Activated naive CD4-positive, alpha-beta T cell treated with anti-CD3 and anti-CD28 coated beads, Interleukin-2, amount 50 U/mL, for 24 hours (primary cell): ENCODE results near the gene PCED1B.

Experiments
- H3K27ac Mint-ChIP-seq: one replicate; pipeline ENCODE4 v1.8.0; 2021; ENCODE audit warnings: mild to moderate bottlenecking, mixed read lengths
- H3K27me3 Mint-ChIP-seq: one replicate; pipeline ENCODE4 v1.8.0; 2021; ENCODE audit warnings: mixed read lengths
- H3K36me3 Mint-ChIP-seq: one replicate; pipeline ENCODE4 v1.8.0; 2021; ENCODE audit warnings: mixed read lengths
- H3K4me1 Mint-ChIP-seq: one replicate; pipeline ENCODE4 v1.8.0; 2021; ENCODE audit warnings: mixed read lengths
- H3K4me3 Mint-ChIP-seq: one replicate; pipeline ENCODE4 v1.8.0; 2021; ENCODE audit warnings: mild to moderate bottlenecking, mixed read lengths
- H3K9me3 Mint-ChIP-seq: one replicate; pipeline ENCODE4 v1.8.0; 2021; ENCODE audit warnings: mixed read lengths

PCED1B gene

DNA sequence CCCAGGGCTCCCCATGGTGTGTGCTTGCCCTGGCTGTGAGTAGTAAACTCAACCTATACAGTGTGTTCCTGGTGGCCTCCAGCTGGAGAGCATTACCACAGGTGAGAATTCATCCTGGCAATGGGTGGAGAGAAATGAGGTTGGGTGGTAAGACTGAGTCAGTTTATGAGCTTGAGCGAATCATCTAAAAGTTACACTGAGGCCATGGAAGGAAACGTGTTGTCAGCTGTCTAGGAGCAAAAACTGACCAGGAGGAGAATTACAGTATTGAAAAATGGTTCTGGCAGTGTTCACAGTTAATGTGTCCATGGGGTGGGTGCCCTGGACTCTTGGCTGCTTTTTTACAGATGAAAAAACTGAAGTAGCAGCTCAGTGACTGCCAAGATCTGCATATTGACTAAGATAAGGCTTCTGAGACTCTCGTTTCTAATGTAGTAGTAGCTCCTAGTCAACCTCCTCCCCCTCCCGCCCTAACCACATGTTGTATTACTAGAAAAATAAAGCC lies 202.3 kb downstream of the PCED1B start:
- Mint-ChIP-seq H3K4me3 (peak overlapping the region; percentile 20), H3K36me3 (peaks cover 8% of the 10 kb centered on the region), H3K4me1 (peaks cover 82% of the 10 kb centered on the region), H3K27me3 (no peaks in the 10 kb centered on the region), H3K27ac (peak overlapping the region; percentile 98), H3K9me3 (peaks cover 5% of the 10 kb centered on the region)

- Mint-ChIP-seq H3K27me3 (no peaks in the 10 kb centered on the region), H3K4me1 (peaks cover 80% of the 10 kb centered on the region), H3K4me3 (no peak overlapping the region), H3K36me3 (peaks cover 8% of the 10 kb centered on the region), H3K27ac (peak overlapping the region; percentile 96), H3K9me3 (peaks cover 5% of the 10 kb centered on the region)
Measured at GRCh38 chr12:47282206-47282605, 202.8 kb downstream of the PCED1B start.
